Ascending aorta (tissue), 2 donors: Measurements from ENCODE around the gene KCNA3. TPM values are rescaled to one million over a fixed set of nuclear protein-coding genes. Genes with fewer than 3 reads are reported as not detected.

Experiments
- DNase-seq, 2 donors: peaks; one replicate each; pipeline ENCODE4 v3.0.0-alpha.2; 2019; ENCODE audit warnings: low spot score in 2 of 2
- H3K27ac ChIP-seq, 2 donors: fragments of 200-600 bp; sonication (generic); one replicate each; pipeline ENCODE4 v1.5.1; 2016 to 2017; ENCODE audit warnings: mild to moderate bottlenecking in 1 of 2
- H3K27me3 ChIP-seq: fragments of 200-600 bp; sonication (generic); one replicate; pipeline ENCODE4 v1.5.1; 2017
- H3K36me3 ChIP-seq, 2 donors: fragments of 200-600 bp; sonication (generic); one replicate each; pipeline ENCODE4 v1.5.1; 2016
- H3K4me1 ChIP-seq, 2 donors: fragments of 200-600 bp; sonication (generic); one replicate each; pipeline ENCODE4 v1.5.1; 2016 to 2017; ENCODE audit warnings: mild to moderate bottlenecking in 1 of 2
- H3K4me3 ChIP-seq, 2 donors: fragments of 200-600 bp; sonication (generic); one replicate each; pipeline ENCODE4 v1.5.1; 2016 to 2017; ENCODE audit warnings: mild to moderate bottlenecking in 1 of 2
- H3K9me3 ChIP-seq, 2 donors: fragments of 200-600 bp; sonication (generic); one replicate each; pipeline ENCODE4 v1.5.1; 2016
- CTCF ChIP-seq, 3 experiments: fragments of 200-600 bp in 2 of 3; fragments of 450-650 bp in 1 of 3; sonication (generic) in 2 of 3; IDR thresholded peaks; one replicate each; pipeline ENCODE4 v1.5.1; 2016 to 2019; ENCODE audit warnings: antibody characterized with exemption in 3 of 3, mild to moderate bottlenecking in 1 of 3, moderate library complexity in 1 of 3
- intact Hi-C: fragments of 100-400 bp; cut with DNase I; formaldehyde crosslinking; loops from one replicate; pipeline ENCODE4 v1.15.1; 2023
- total RNA-seq: library from RNA; depleted of rRNA; stranded (reverse); fragments of >200 nt; gene quantifications from one replicate; pipeline ENCODE4 v1.1.0, GENCODE V29; 2016

The KCNA3 gene
- total RNA-seq, 1 donor from 2014 or later = not detected

GRCh38 chr1:110647254-110647891 lies 27.4 kb downstream of the KCNA3 start:
- Histone ChIP-seq H3K9me3 (no peaks in the 10 kb centered on the region), H3K27ac (no peak overlapping the region), H3K36me3 (no peaks in the 10 kb centered on the region), H3K4me3 (no peak overlapping the region), H3K27me3 (no peaks in the 10 kb centered on the region), H3K4me1 (no peaks in the 10 kb centered on the region)
- intact Hi-C loops = no loop called here
- TF ChIP-seq CTCF (IDR thresholded peaks at IDR 0.05) = no peak
- DNase-seq = no peak

- no peak for DNase-seq
- TF ChIP-seq CTCF (IDR thresholded peaks at IDR 0.05) = no peak
- Histone ChIP-seq H3K4me3 (no peak overlapping the region), H3K9me3 (no peaks in the 10 kb centered on the region), H3K27ac (no peak overlapping the region), H3K36me3 (no peaks in the 10 kb centered on the region), H3K27me3 (no peaks in the 10 kb centered on the region), H3K4me1 (no peaks in the 10 kb centered on the region)
- intact Hi-C loops = no loop called here
These were observed 28.7 kb downstream of the KCNA3 start for GRCh38 chr1:110645821-110646735.

- H3K27me3 ChIP-seq = no peaks in the 10 kb centered on the region
- no peak for DNase-seq
- no peaks in the 10 kb centered on the region for H3K4me1 ChIP-seq
- intact Hi-C loops = no loop called here
- no peaks in the 10 kb centered on the region for H3K36me3 ChIP-seq
- H3K9me3 ChIP-seq = no peaks in the 10 kb centered on the region
- no peak overlapping the region for H3K27ac ChIP-seq
- H3K4me3 ChIP-seq = no peak overlapping the region
- no peak for TF ChIP-seq CTCF (IDR thresholded peaks at IDR 0.05)
These were observed 29.5 kb downstream of the KCNA3 start for GRCh38 chr1:110645211-110645610.

- Histone ChIP-seq H3K27me3 (no peaks in the 10 kb centered on the region), H3K4me3 (no peak overlapping the region), H3K9me3 (no peaks in the 10 kb centered on the region), H3K27ac (no peak overlapping the region), H3K36me3 (no peaks in the 10 kb centered on the region), H3K4me1 (no peaks in the 10 kb centered on the region)
- intact Hi-C loops = no loop called here
- DNase-seq = no peak
- TF ChIP-seq CTCF (IDR thresholded peaks at IDR 0.05) = no peak
These were observed 30.8 kb downstream of the KCNA3 start for GRCh38 chr1:110643879-110644472.

- Histone ChIP-seq H3K4me3 (no peak overlapping the region), H3K27ac (no peak overlapping the region), H3K27me3 (no peaks in the 10 kb centered on the region), H3K4me1 (no peaks in the 10 kb centered on the region), H3K36me3 (no peaks in the 10 kb centered on the region), H3K9me3 (no peaks in the 10 kb centered on the region)
- no peak for TF ChIP-seq CTCF (IDR thresholded peaks at IDR 0.05)
- no peak for DNase-seq
- intact Hi-C loops = no loop called here
These were observed 34.9 kb downstream of the KCNA3 start for GRCh38 chr1:110639724-110640386.
